A549 (cell line): ENCODE measurements around the gene NIPAL3. TPM values are rescaled to one million over a fixed set of nuclear protein-coding genes. Genes with fewer than 3 reads are reported as not detected.

ENCODE experiments used
- ATAC-seq, 2 experiments: fragments of 200-7000 bp in 1 of 2; fragments of >200 bp in 1 of 2; cut with Nextera tagmentation in 1 of 2; cut with Tn5 transposase in 1 of 2; 3 replicates each; pipeline versions ENCODE4 v1.8.0 to v1.9.1; 2018 to 2020; ENCODE audit warnings: mild to moderate bottlenecking in 1 of 2, moderate library complexity in 1 of 2
- CTCF ChIA-PET: fragments of 300-600 bp; sonication (Branson Sonifier 250); formaldehyde crosslinking; extraction: SDS; loops from one replicate; lab custom pipeline; 2021; ENCODE audit warnings: antibody characterized with exemption, inconsistent platforms; lab: Yijun Ruan, JAX
- POLR2A ChIA-PET: fragments of 350-600 bp; formaldehyde crosslinking; extraction: SDS; loops from one replicate; lab custom pipeline; 2021; ENCODE audit warnings: antibody characterized with exemption, inconsistent platforms; lab: Yijun Ruan, JAX
- DNase-seq, 2 experiments: peaks; one replicate each; pipeline versions ENCODE4 v3.0.0 to v3.0.0-alpha.2; 2011 to 2016; ENCODE audit warnings: low read depth in 1 of 2, low spot score in 1 of 2
- FAIRE-seq: peaks from 2 replicates; lab custom pipeline; 2011; peaks lifted over from hg19 to GRCh38; lab: Jason Lieb, UNC
- H3K27ac ChIP-seq, 2 experiments: fragments of >200 bp; sonication (Bioruptor Twin); formaldehyde crosslinking; 3 replicates each; pipeline ENCODE4 v1.5.1; 2016 to 2017
- H3K4me1 ChIP-seq: fragments of >200 bp; sonication (Bioruptor Twin); formaldehyde crosslinking; 3 replicates; pipeline ENCODE4 v1.6.1; 2016
- H3K4me2 ChIP-seq: fragments of >200 bp; sonication (Bioruptor Twin); formaldehyde crosslinking; 3 replicates; pipeline ENCODE4 v1.6.1; 2016
- H3K4me3 ChIP-seq: fragments of >200 bp; sonication (Bioruptor Twin); formaldehyde crosslinking; 3 replicates; pipeline ENCODE4 v1.5.1; 2016
- H3K9me3 ChIP-seq: fragments of >200 bp; sonication (Bioruptor Twin); formaldehyde crosslinking; 3 replicates; pipeline ENCODE4 v1.6.1; 2016
- ATOH8 ChIP-seq: fragments of 250-450 bp; sonication (Bioruptor Pico); IDR thresholded peaks from 2 replicates; pipeline ENCODE4 v1.5.0; 2020; ENCODE audit warnings: low read depth, mild to moderate bottlenecking, moderate library complexity
- CBX2 ChIP-seq: fragments of 200-600 bp; sonication (generic); IDR thresholded peaks from 2 replicates; pipeline ENCODE4 v1.6.1; 2016; ENCODE audit warnings: low read depth, mild to moderate bottlenecking, borderline replicate concordance
- CBX8 ChIP-seq: fragments of 200-600 bp; sonication (generic); IDR thresholded peaks from 2 replicates; pipeline ENCODE4 v1.6.1; 2016
- E2F6 ChIP-seq: IDR thresholded peaks from 2 replicates; pipeline ENCODE4 v1.6.1; 2012; ENCODE audit warnings: low read depth, borderline replicate concordance
- ESRRA ChIP-seq: fragments of 150-350 bp; IDR thresholded peaks from 2 replicates; pipeline ENCODE4 v1.6.1; 2014; ENCODE audit warnings: mild to moderate bottlenecking, low read length, borderline replicate concordance
- HES2 ChIP-seq: fragments of >200 bp; sonication (Bioruptor Twin); formaldehyde crosslinking; IDR thresholded peaks from 2 replicates; pipeline ENCODE4 v1.6.1; 2016
- HEYL ChIP-seq: fragments of 250-450 bp; sonication (Bioruptor Pico); IDR thresholded peaks from 2 replicates; pipeline ENCODE4 v1.8.0; 2021; ENCODE audit warnings: mild to moderate bottlenecking, moderate library complexity
- HOXB5 ChIP-seq: fragments of 250-450 bp; sonication (Bioruptor Pico); IDR thresholded peaks from 2 replicates; pipeline ENCODE4 v1.5.0; 2020; ENCODE audit warnings: mild to moderate bottlenecking, moderate library complexity
- JUN ChIP-seq, 2 experiments: fragments of >200 bp; sonication (Bioruptor Twin); formaldehyde crosslinking; IDR thresholded peaks; 2 replicates in 1 of 2; 3 replicates in 1 of 2; pipeline ENCODE4 v1.6.1; 2016 to 2017
- JUNB ChIP-seq: fragments of >200 bp; sonication (Bioruptor Twin); formaldehyde crosslinking; IDR thresholded peaks from 2 replicates; pipeline ENCODE4 v1.6.1; 2016
- KDM1A ChIP-seq: fragments of 200-600 bp; sonication (generic); IDR thresholded peaks from 2 replicates; pipeline ENCODE4 v1.6.1; 2016; ENCODE audit warnings: low read depth, mild to moderate bottlenecking
- KDM5A ChIP-seq: fragments of 200-600 bp; sonication (generic); IDR thresholded peaks from 2 replicates; pipeline ENCODE4 v1.6.1; 2016; ENCODE audit warnings: antibody characterized with exemption, mild to moderate bottlenecking
- NR3C1 ChIP-seq: fragments of >200 bp; sonication (Bioruptor Twin); formaldehyde crosslinking; IDR thresholded peaks from 3 replicates; pipeline ENCODE4 v1.6.1; 2017
- PHF8 ChIP-seq: fragments of 200-600 bp; sonication (generic); IDR thresholded peaks from 2 replicates; pipeline ENCODE4 v1.6.1; 2016; ENCODE audit warnings: low read depth, mild to moderate bottlenecking, antibody characterized with exemption, moderate library complexity, borderline replicate concordance
- RNF2 ChIP-seq: fragments of 200-600 bp; sonication (generic); IDR thresholded peaks from 2 replicates; pipeline ENCODE4 v1.6.1; 2016; ENCODE audit warnings: low read depth, mild to moderate bottlenecking, antibody characterized with exemption, moderate library complexity, borderline replicate concordance
- SMC3 ChIP-seq: fragments of >200 bp; sonication (Bioruptor Twin); formaldehyde crosslinking; IDR thresholded peaks from 3 replicates; pipeline ENCODE4 v1.6.1; 2018; ENCODE audit warnings: inconsistent platforms
- TFCP2L1 ChIP-seq: fragments of 250-450 bp; sonication (Bioruptor Pico); IDR thresholded peaks from 2 replicates; pipeline ENCODE4 v1.5.0; 2021; ENCODE audit warnings: mild to moderate bottlenecking
- ZFP36 ChIP-seq: fragments of 450-650 bp; IDR thresholded peaks from 2 replicates; pipeline ENCODE4 v1.6.1; 2014; ENCODE audit warnings: borderline replicate concordance; ENCODE audit not compliant: partially characterized antibody
- WGBS: methylation state at CpG from one replicate; pipeline ENCODE4 v1.1.6; 2017; ENCODE audit errors: missing lambda C conversion rate; 5-methylcytosine and 5-hydroxymethylcytosine counted together
- polyA plus RNA-seq, 4 experiments: library from polyadenylated mRNA; depleted of rRNA in 3 of 4; stranded (reverse); fragments of >200 nt; fragmentation: RNase III in 1 of 4; extraction: RNeasy Plus Mini Kit Qiagen cat#74134 plus additional on column Dnase treatment in 1 of 4; gene quantifications; 2 replicates in 3 of 4; 3 replicates in 1 of 4; pipeline ENCODE4 v1.2.3, GENCODE V29; 2011 to 2017
- TF ChIP-seq, protein P1 (sequence below): fragments of >200 bp; sonication (Bioruptor Twin); formaldehyde crosslinking; IDR thresholded peaks from 3 replicates; pipeline ENCODE4 v1.6.1; 2016
- TF ChIP-seq, protein P2 (sequence below): IDR thresholded peaks from 2 replicates; pipeline ENCODE4 v1.6.1; 2012

NIPAL3 gene
- polyA plus RNA-seq, 2 of the 4 experiments (the other 2 are of a cell fraction), result 5.1 to 10.4 TPM

- CTCF ChIA-PET, result interaction anchor here (0.8 to 1.0 kb wide), 2 partner anchors 10 to 20 kb away, joined by 3 read pairs; no protein-coding TSS in a partner anchor
- no peak for FAIRE-seq
Measured at GRCh38 chr1:24506691-24507381, 91.2 kb downstream of the NIPAL3 start.

GRCh38 chr1:24507405-24507804, 91.8 kb downstream of the NIPAL3 start:
- CTCF ChIA-PET, result interaction anchor here (1.0 kb wide), 1 partner anchor 9 kb away, joined by 3 read pairs; no protein-coding TSS in a partner anchor
- 95% methylated on average over 5 of the region's 5 CpGs for WGBS
- no peak for ATAC-seq
- peaks cover 9% of the 10 kb centered on the region for H3K4me1 ChIP-seq
- no peak overlapping the region for H3K27ac ChIP-seq
- no peak overlapping the region for H3K4me2 ChIP-seq
- no peak for DNase-seq
- H3K9me3 ChIP-seq, result no peaks in the 10 kb centered on the region
- no peak overlapping the region for H3K4me3 ChIP-seq
- TF ChIP-seq PHF8, result no peak
- TF ChIP-seq SMC3, result no peak
- TF ChIP-seq JUN (IDR thresholded peaks at IDR 0.05), result no peak
- no peak for TF ChIP-seq CBX2
- no peak for TF ChIP-seq KDM5A
- TF ChIP-seq, protein P1, sequence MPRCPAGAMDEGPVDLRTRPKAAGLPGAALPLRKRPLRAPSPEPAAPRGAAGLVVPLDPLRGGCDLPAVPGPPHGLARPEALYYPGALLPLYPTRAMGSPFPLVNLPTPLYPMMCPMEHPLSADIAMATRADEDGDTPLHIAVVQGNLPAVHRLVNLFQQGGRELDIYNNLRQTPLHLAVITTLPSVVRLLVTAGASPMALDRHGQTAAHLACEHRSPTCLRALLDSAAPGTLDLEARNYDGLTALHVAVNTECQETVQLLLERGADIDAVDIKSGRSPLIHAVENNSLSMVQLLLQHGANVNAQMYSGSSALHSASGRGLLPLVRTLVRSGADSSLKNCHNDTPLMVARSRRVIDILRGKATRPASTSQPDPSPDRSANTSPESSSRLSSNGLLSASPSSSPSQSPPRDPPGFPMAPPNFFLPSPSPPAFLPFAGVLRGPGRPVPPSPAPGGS, result no peak
- TF ChIP-seq ATOH8 (CRISPR knock-in tag), result no peak
- no peak for TF ChIP-seq HEYL
- TF ChIP-seq ZFP36, result no peak
- no peak for TF ChIP-seq NR3C1
- no peak for TF ChIP-seq TFCP2L1 (CRISPR knock-in tag)
- no peak for TF ChIP-seq ESRRA
- TF ChIP-seq, protein P2, sequence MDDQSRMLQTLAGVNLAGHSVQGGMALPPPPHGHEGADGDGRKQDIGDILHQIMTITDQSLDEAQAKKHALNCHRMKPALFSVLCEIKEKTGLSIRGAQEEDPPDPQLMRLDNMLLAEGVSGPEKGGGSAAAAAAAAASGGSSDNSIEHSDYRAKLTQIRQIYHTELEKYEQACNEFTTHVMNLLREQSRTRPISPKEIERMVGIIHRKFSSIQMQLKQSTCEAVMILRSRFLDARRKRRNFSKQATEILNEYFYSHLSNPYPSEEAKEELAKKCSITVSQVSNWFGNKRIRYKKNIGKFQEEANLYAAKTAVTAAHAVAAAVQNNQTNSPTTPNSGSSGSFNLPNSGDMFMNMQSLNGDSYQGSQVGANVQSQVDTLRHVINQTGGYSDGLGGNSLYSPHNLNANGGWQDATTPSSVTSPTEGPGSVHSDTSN, result no peak
- no peak for TF ChIP-seq CBX8
- no peak for TF ChIP-seq HOXB5
- TF ChIP-seq KDM1A, result no peak
- FAIRE-seq, result no peak
- POLR2A ChIA-PET, result no interaction called here

More at GRCh38 chr1:24506691-24507381, 91.2 kb downstream of the NIPAL3 start:
- POLR2A ChIA-PET, result no interaction called here
- TF ChIP-seq JUNB, result no peak
- TF ChIP-seq HES2, result no peak
- TF ChIP-seq CBX8, result no peak
- no peak for TF ChIP-seq PHF8
- no peak for TF ChIP-seq TFCP2L1 (CRISPR knock-in tag)
- TF ChIP-seq RNF2, result no peak
- TF ChIP-seq ATOH8 (CRISPR knock-in tag), result no peak
- no peak for TF ChIP-seq E2F6
- Histone ChIP-seq H3K4me3 (no peak overlapping the region), H3K27ac (no peak overlapping the region), H3K9me3 (no peaks in the 10 kb centered on the region), H3K4me1 (peaks cover 10% of the 10 kb centered on the region), H3K4me2 (no peak overlapping the region)
- 92% methylated on average over 5 of the region's 5 CpGs for WGBS
- ATAC-seq (no peak), DNase-seq (no peak)
